ENCODE measurements around the gene FCRL6.

FCRL6 gene

GRCh38 chr1:159823406-159823805, 21.2 kb downstream of the FCRL6 start:
- no peak overlapping the region for H3K4me3 Mint-ChIP-seq

GRCh38 chr1:159825564-159825963, 23.4 kb downstream of the FCRL6 start:
- Mint-ChIP-seq H3K27ac (no peak overlapping the region), H3K4me3 (no peak overlapping the region), H3K36me3 (ENCODE audit: low read depth) (peaks cover 3% of the 10 kb centered on the region), H3K9me3 (peaks cover 4% of the 10 kb centered on the region), H3K27me3 (no peaks in the 10 kb centered on the region), H3K4me1 (ENCODE audit: low read depth) (peaks cover 54% of the 10 kb centered on the region)
- no peak for DNase-seq

More at GRCh38 chr1:159823406-159823805, 21.2 kb downstream of the FCRL6 start:
- peaks cover 4% of the 10 kb centered on the region for H3K9me3 Mint-ChIP-seq
- H3K27me3 Mint-ChIP-seq = no peaks in the 10 kb centered on the region
- peaks cover 53% of the 10 kb centered on the region for H3K4me1 Mint-ChIP-seq (ENCODE audit: low read depth)
- H3K36me3 Mint-ChIP-seq (ENCODE audit: low read depth) = peaks cover 3% of the 10 kb centered on the region
- no peak overlapping the region for H3K27ac Mint-ChIP-seq
- DNase-seq = no peak

GRCh38 chr1:159826441-159827101, 24.4 kb downstream of the FCRL6 start, which contains the start of gene SLAMF8:
Gene SLAMF8, plus strand, starts transcription at chr1:159826873. Its CDS starts 26 bp downstream, at chr1:159826899.
- peak within 1 kb of the TSS; percentile 85 for H3K27ac Mint-ChIP-seq
- no peaks in the 10 kb centered on the region for H3K27me3 Mint-ChIP-seq
- peaks cover 3% of the 10 kb centered on the region for H3K36me3 Mint-ChIP-seq (ENCODE audit: low read depth)
- peaks cover 4% of the 10 kb centered on the region for H3K9me3 Mint-ChIP-seq
- DNase-seq = peak; percentile 66
- H3K4me3 Mint-ChIP-seq = peak within 1 kb of the TSS; percentile 39
- H3K4me1 Mint-ChIP-seq (ENCODE audit: low read depth) = peaks cover 54% of the 10 kb centered on the region

- no peak for DNase-seq
- Mint-ChIP-seq H3K9me3 (peaks cover 4% of the 10 kb centered on the region), H3K27ac (peak overlapping the region; percentile 85), H3K36me3 (ENCODE audit: low read depth) (peaks cover 3% of the 10 kb centered on the region), H3K4me3 (peak overlapping the region; percentile 39), H3K27me3 (no peaks in the 10 kb centered on the region), H3K4me1 (ENCODE audit: low read depth) (peaks cover 54% of the 10 kb centered on the region)
Measured at GRCh38 chr1:159827102-159827490, 24.9 kb downstream of the FCRL6 start.

GRCh38 chr1:159827549-159827948, 25.4 kb downstream of the FCRL6 start:
- peaks cover 3% of the 10 kb centered on the region for H3K36me3 Mint-ChIP-seq (ENCODE audit: low read depth)
- H3K9me3 Mint-ChIP-seq = peaks cover 4% of the 10 kb centered on the region
- no peaks in the 10 kb centered on the region for H3K27me3 Mint-ChIP-seq
- H3K27ac Mint-ChIP-seq = peak overlapping the region; percentile 19
- DNase-seq = no peak
- peak overlapping the region; percentile 8 for H3K4me3 Mint-ChIP-seq
- peaks cover 54% of the 10 kb centered on the region for H3K4me1 Mint-ChIP-seq (ENCODE audit: low read depth)

GRCh38 chr1:159828176-159828575, 26.0 kb downstream of the FCRL6 start:
- Mint-ChIP-seq H3K4me1 (ENCODE audit: low read depth) (peaks cover 54% of the 10 kb centered on the region), H3K27ac (peak overlapping the region; percentile 36), H3K27me3 (no peaks in the 10 kb centered on the region), H3K4me3 (no peak overlapping the region), H3K9me3 (peaks cover 4% of the 10 kb centered on the region), H3K36me3 (ENCODE audit: low read depth) (peaks cover 3% of the 10 kb centered on the region)
- DNase-seq = no peak

- Mint-ChIP-seq H3K27me3 (no peaks in the 10 kb centered on the region), H3K4me1 (ENCODE audit: low read depth) (peaks cover 54% of the 10 kb centered on the region), H3K36me3 (ENCODE audit: low read depth) (peaks cover 3% of the 10 kb centered on the region), H3K27ac (no peak overlapping the region), H3K4me3 (no peak overlapping the region), H3K9me3 (peaks cover 4% of the 10 kb centered on the region)
- no peak for DNase-seq
Measured at GRCh38 chr1:159828581-159829272, 26.6 kb downstream of the FCRL6 start.

GRCh38 chr1:159829273-159829634, 27.1 kb downstream of the FCRL6 start:
- peaks cover 52% of the 10 kb centered on the region for H3K4me1 Mint-ChIP-seq (ENCODE audit: low read depth)
- H3K27me3 Mint-ChIP-seq = no peaks in the 10 kb centered on the region
- no peak overlapping the region for H3K4me3 Mint-ChIP-seq
- H3K27ac Mint-ChIP-seq = no peak overlapping the region
- H3K36me3 Mint-ChIP-seq (ENCODE audit: low read depth) = peaks cover 3% of the 10 kb centered on the region
- H3K9me3 Mint-ChIP-seq = peaks cover 4% of the 10 kb centered on the region
- no peak for DNase-seq

GRCh38 chr1:159829822-159830465, 27.8 kb downstream of the FCRL6 start:
- peaks cover 3% of the 10 kb centered on the region for H3K36me3 Mint-ChIP-seq (ENCODE audit: low read depth)
- H3K27me3 Mint-ChIP-seq = no peaks in the 10 kb centered on the region
- no peak for DNase-seq
- H3K9me3 Mint-ChIP-seq = peaks cover 4% of the 10 kb centered on the region
- H3K27ac Mint-ChIP-seq = no peak overlapping the region
- H3K4me3 Mint-ChIP-seq = no peak overlapping the region
- peaks cover 47% of the 10 kb centered on the region for H3K4me1 Mint-ChIP-seq (ENCODE audit: low read depth)

GRCh38 chr1:159830722-159831121, 28.6 kb downstream of the FCRL6 start:
- peaks cover 39% of the 10 kb centered on the region for H3K4me1 Mint-ChIP-seq (ENCODE audit: low read depth)
- no peak overlapping the region for H3K4me3 Mint-ChIP-seq
- no peak overlapping the region for H3K27ac Mint-ChIP-seq
- DNase-seq = no peak
- H3K36me3 Mint-ChIP-seq (ENCODE audit: low read depth) = peaks cover 3% of the 10 kb centered on the region
- peaks cover 4% of the 10 kb centered on the region for H3K9me3 Mint-ChIP-seq
- H3K27me3 Mint-ChIP-seq = no peaks in the 10 kb centered on the region

GRCh38 chr1:159831412-159832141, 29.4 kb downstream of the FCRL6 start:
- no peak overlapping the region for H3K27ac Mint-ChIP-seq
- peaks cover 4% of the 10 kb centered on the region for H3K9me3 Mint-ChIP-seq
- H3K36me3 Mint-ChIP-seq (ENCODE audit: low read depth) = peaks cover 4% of the 10 kb centered on the region
- peaks cover 30% of the 10 kb centered on the region for H3K4me1 Mint-ChIP-seq (ENCODE audit: low read depth)
- no peak overlapping the region for H3K4me3 Mint-ChIP-seq
- no peak for DNase-seq
- H3K27me3 Mint-ChIP-seq = no peaks in the 10 kb centered on the region

GRCh38 chr1:159832309-159832708, 30.1 kb downstream of the FCRL6 start:
- H3K4me3 Mint-ChIP-seq = no peak overlapping the region
- DNase-seq = no peak
- peaks cover 23% of the 10 kb centered on the region for H3K4me1 Mint-ChIP-seq (ENCODE audit: low read depth)
- H3K27me3 Mint-ChIP-seq = no peaks in the 10 kb centered on the region
- H3K36me3 Mint-ChIP-seq (ENCODE audit: low read depth) = peaks cover 2% of the 10 kb centered on the region
- no peak overlapping the region for H3K27ac Mint-ChIP-seq
- H3K9me3 Mint-ChIP-seq = no peaks in the 10 kb centered on the region

GRCh38 chr1:159835356-159835755, 33.2 kb downstream of the FCRL6 start:
- Mint-ChIP-seq H3K4me1 (ENCODE audit: low read depth) (peaks cover 17% of the 10 kb centered on the region), H3K4me3 (no peak overlapping the region), H3K27ac (no peak overlapping the region), H3K36me3 (ENCODE audit: low read depth) (peaks cover 2% of the 10 kb centered on the region), H3K9me3 (no peaks in the 10 kb centered on the region), H3K27me3 (no peaks in the 10 kb centered on the region)
- no peak for DNase-seq

- Mint-ChIP-seq H3K9me3 (no peaks in the 10 kb centered on the region), H3K27me3 (no peaks in the 10 kb centered on the region), H3K36me3 (ENCODE audit: low read depth) (peaks cover 2% of the 10 kb centered on the region), H3K4me3 (no peak overlapping the region), H3K4me1 (ENCODE audit: low read depth) (peaks cover 16% of the 10 kb centered on the region), H3K27ac (no peak overlapping the region)
- no peak for DNase-seq
Measured at GRCh38 chr1:159835862-159836525, 33.8 kb downstream of the FCRL6 start.

Data from activated T-cell treated with anti-CD3 and anti-CD28 coated beads, Interleukin-2, amount 50 U/mL, for 24 hours (primary cell).